GM12872 (cell line): Measurements from ENCODE around the gene CACNB3.

Source experiments
- TF ChIP-seq, protein P1 (sequence below): IDR thresholded peaks from 3 replicates; pipeline ENCODE4 v1.5.1; 2011; ENCODE audit warnings: low read depth, mild to moderate bottlenecking, low read length, moderate library complexity; ENCODE audit not compliant: insufficient read depth

CACNB3 gene

DNA sequence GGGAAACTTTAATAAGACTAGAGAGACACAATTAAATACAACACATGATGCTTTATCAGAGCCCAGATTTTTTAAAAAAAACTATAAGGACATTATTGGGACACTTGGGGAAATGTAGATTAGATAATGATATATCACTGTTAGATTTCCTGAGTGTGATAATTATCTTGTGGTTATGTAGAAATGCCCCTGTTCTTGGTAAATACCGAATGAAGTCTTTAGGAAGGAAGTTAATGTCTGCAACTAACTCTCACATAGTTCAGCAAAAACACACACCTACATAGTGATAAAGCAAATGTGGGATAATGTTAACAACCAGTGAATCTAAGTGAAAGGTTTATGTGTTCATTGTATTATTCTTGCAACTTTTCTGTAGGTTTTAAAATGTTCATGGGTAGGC, 14.6 kb upstream of the CACNB3 start:
- TF ChIP-seq, protein P1, sequence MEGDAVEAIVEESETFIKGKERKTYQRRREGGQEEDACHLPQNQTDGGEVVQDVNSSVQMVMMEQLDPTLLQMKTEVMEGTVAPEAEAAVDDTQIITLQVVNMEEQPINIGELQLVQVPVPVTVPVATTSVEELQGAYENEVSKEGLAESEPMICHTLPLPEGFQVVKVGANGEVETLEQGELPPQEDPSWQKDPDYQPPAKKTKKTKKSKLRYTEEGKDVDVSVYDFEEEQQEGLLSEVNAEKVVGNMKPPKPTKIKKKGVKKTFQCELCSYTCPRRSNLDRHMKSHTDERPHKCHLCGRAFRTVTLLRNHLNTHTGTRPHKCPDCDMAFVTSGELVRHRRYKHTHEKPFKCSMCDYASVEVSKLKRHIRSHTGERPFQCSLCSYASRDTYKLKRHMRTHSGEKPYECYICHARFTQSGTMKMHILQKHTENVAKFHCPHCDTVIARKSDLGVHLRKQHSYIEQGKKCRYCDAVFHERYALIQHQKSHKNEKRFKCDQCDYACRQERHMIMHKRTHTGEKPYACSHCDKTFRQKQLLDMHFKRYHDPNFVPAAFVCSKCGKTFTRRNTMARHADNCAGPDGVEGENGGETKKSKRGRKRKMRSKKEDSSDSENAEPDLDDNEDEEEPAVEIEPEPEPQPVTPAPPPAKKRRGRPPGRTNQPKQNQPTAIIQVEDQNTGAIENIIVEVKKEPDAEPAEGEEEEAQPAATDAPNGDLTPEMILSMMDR: no peak

DNA sequence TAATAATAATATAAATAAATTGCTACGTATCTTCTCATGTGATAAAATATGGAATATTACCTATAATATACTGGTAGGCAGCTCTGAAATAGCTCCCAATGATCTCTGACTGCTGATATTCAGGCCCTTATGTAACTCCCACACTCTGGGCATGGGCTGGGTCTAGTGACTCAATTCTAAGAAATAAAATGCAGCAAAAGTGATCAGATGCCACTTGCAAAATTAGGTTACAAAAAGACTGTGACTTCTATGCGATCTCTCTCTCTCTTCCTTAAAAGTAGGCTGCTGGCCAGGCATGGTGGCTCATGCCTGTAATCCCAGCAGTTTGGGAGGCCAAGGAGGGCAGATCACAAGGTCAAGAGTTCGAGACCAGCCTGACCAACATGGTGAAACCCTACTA, 10.3 kb upstream of the CACNB3 start:
- TF ChIP-seq, protein P1: no peak

GRCh38 chr12:48810903-48811431, 7.3 kb upstream of the CACNB3 start:
- TF ChIP-seq, protein P1: no peak

DNA sequence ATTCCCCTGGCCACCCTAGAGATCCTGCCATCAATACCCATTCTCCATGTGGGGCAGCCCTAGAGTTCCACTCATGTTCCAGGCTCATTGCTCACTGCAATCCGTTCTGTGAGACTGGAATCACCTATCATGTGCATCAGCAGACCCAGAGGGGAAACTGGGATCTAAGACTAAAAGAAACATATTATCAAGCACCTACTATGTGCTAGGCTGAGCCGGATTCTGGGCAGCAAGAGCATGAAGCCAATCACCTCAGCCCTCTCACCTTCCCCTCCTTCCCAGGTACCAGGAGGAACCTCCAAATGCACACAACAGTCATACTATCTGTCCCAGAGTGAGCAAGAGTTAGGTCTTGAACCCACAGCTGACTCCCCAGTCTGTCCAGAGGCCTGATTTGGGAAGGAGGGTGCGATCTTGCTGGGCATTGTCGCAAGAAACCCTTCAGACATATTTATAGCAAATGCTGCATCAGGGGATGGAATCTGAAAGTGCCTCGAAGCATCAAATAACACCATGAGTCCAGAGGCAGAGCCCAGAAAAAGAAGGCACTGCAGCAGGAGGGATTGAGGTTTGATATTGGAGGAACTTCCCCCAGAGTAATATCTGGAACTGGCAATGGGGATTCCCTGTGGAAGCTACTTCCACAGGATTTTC, 6.7 kb upstream of the CACNB3 start:
- TF ChIP-seq, protein P1: no peak

GRCh38 chr12:48812389-48812788, 5.9 kb upstream of the CACNB3 start:
- TF ChIP-seq, protein P1: no peak

DNA sequence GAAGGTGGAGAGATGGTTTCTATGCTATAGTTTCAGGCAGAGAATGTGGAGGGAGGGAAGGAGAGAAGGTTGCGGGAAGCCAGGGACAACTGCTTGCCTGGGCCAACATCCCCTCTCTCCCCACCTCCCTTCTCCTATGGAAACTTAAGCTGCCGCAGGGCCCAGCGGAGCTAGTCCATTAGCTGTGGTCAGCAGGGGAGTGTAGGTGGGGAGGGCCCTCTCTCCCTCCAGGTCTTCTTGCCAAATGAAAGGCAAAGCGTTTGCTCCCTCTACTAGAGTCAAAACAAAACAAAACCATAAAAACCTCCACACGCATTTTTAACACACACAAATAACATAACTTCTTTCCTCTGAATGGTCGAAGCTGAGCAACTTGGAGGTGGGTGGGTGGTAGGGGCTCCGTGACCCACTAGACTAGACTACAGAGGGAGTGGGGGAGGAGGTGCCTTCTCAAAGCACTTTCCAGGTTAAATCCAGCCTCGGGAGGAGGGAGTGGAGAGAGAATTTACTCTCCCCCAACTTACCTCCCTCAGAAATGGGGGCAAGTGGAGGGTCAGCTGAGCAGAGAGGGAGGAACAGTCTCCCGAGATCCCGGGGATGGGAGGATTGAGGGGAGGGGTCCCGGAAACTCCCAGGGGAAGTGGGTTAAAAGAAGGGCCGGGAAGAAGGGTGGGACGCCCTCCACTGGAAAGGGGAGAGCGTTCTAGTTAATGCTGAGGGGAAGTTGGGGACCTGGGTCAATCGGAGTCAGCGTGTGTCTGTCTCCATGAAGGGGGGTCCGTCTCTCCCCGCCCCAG, 4.6 kb upstream of the CACNB3 start:
- TF ChIP-seq, protein P1: 0 out of 3 replicates have a peak, but pooled peaks have one; percentile 1

DNA sequence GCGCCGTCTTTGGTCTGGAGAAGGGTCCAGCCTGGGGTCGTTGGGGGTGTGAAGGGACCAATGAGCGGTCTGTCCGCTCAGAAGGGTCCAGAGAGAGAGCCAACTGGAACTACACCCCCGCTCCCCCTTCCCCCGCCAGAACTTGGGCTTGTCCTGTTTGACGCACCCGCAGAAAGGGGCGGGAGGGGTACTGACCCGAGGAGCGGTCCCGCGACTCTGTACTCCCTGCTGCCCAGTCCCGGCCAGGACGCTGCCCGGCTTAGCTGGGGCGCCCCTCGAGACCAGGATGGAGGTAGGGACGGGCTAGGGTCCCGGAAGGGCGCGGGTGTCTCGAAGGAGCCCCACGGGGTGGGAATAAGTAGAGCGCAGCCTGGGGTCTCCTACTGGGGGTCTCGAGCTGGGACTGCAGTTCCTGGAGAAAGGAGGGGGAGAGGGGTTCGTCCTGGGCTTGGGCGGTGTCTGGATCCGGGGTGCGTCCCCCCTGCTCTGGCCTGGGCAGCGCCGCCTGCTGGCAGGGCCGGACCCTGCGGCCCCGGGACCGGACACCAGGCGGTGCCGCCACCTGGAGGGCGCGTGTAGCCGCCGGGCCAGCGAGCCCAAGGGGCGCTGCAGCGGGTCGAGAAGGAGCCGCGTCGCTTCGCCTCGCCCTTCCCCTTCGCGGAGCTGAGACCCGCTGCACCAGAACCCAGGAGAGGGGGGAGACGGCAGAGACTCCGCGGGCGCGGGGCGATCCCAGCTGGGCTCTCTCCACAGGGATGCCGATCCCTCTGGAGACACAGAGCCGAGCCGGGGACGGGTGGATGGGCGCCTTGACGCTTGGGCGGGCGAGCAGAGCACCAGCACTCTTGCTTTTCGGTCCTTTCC, 3.8 kb upstream of the CACNB3 start:
- TF ChIP-seq, protein P1: peak; percentile 99
